Stimulated activated CD8-positive, alpha-beta memory T cell treated with anti-CD3 and anti-CD28 coated beads, Interleukin-12 subunit alpha, Interleukin-12 subunit beta, amount 100 ng/mL, for 24 hours (primary cell): ENCODE results near the gene NMBR.
"Not testable (repeated sequence)": the region's sequence is repeated elsewhere in the genome, so short reads cannot be mapped to it uniquely, and the experiment has no call there.

ENCODE experiments used
- DNase-seq: peaks from one replicate; pipeline ENCODE4 v3.0.0-alpha.2; 2020; ENCODE audit errors: extremely low read depth

Gene NMBR

GRCh38 chr6:142154336-142154735, 7.4 kb upstream of the NMBR start:
- no peak for DNase-seq

DNA sequence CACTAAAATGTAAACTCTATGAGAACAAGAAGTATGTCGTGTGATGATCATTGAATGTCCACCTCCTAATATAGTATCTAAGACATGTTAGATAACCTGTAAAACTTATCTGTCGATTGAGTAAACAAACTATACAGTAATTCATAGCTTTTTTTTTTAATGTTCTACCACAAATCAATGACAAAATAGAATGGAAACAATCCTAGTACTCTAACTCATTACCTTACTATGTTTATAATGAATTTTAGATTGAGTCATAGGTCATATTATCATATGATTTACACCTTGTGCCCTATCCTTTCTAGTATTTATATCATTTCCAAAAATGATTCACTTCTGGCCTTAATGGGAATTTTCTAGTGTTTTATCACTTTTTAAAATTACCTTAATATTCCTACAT, 6.3 kb upstream of the NMBR start:
- no peak for DNase-seq

DNA sequence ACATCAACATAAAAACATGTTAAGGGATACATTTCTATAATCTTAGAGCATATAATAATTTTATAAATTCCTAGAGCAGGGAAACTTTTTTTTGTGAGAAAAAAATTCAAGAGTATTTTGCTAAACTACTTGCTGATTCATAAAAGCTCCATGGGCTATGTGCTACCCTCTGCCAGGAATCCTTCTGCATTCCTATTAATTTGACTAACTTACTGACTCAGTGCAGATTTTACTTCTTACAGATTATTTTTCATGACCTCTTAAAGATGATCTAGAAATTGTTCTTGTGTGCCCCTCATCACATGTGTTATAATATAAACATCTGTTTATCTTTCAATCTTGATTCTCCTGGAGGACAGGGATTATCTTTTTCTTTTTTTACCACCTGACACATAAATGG, 5.8 kb upstream of the NMBR start:
- no peak for DNase-seq

DNA sequence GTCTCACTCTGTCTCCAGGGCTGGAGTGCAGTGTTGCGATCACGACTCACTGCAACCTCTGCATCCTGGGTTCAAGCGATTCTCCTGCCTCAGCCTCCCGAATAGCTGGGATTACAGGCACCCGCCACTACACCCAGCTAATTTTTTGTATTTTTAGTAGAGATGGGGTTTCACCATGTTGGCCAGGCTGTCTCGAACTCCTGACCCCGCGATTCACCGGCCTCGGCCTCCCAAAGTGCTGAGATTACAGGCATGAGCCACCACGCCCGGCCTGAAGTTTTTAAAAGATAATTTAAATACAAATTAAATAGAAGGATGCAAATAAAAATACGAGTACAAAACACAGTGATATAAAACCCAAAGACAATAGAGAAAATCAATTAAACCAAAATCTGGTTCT, 5.4 kb downstream of the NMBR start:
- DNase-seq: not testable (repeated sequence)

DNA sequence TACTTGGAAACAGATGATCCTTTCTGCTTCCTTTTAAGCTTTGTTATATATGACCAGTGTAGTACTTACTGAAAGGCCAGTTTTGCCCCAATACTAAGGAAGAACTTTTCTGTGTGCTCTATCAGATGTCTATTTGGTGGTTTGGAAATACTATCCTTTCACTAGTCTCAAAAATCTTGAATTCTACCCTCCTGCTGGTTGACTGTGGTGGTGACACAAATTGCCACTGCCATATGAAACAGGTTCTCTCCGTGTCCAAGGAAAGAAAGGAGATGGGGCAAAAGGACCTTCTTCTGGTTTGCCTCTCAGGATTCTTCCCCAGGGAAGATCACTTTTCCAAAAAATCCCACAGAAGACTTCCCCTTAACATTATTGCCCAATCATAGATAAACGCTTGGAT, 8.0 kb downstream of the NMBR start:
- no peak for DNase-seq

GRCh38 chr6:142132625-142133024, 14.3 kb downstream of the NMBR start, which contains the start of gene GJE1:
TSS of gene GJE1 (plus strand) at chr6:142132925. CDS start at chr6:142133159, 234 bp downstream.
- no peak for DNase-seq

GRCh38 chr6:142130814-142131213, 16.1 kb downstream of the NMBR start:
- DNase-seq: no peak

- DNase-seq: no peak
These were observed 25.6 kb downstream of the NMBR start for GRCh38 chr6:142121342-142121741.

GRCh38 chr6:142118925-142119324, 28.0 kb downstream of the NMBR start:
- DNase-seq: no peak

DNA sequence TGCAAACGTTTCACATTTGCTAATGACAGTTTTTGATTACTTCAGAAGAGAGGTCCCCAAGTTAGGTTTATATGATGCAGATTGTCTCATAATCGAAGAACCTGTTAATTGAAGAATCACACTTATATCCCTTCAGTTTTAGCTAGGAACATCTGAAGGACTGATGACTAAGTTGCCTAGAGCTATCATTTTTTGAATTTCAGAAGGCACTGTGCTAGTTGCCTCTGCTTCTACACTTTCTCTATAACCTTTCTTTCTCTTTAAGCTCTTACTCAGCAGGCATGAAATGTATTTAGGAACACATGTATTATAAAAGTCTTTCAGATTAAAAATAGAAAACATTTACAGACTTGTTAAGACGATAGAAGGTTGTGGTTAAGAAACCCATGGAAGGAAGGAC, 28.6 kb downstream of the NMBR start:
- DNase-seq: no peak

GRCh38 chr6:142117366-142117765, 29.6 kb downstream of the NMBR start:
- DNase-seq: no peak

- peak; percentile 21 for DNase-seq
These were observed 34.4 kb downstream of the NMBR start for GRCh38 chr6:142112451-142113061.

DNA sequence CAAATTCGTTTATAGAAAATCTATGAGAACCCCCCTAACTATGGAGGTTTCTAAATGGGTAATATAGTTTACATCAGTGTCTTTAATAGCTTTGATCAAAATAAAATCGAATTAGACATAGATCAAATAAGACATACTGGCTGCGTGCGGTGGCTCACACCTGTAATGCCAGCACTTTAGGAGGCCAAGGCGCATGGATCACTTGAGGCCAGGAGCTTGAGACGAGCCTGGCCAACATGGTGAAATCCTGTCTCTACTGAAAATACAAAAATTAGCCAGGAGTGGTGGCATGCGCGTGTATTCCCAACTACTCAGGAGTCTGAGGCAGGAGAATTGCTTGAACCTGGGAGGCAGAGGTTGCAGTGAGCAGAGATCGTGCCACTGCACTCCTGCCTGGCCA, 36.1 kb downstream of the NMBR start:
- not testable (repeated sequence) for DNase-seq

GRCh38 chr6:142104820-142105219, 42.1 kb downstream of the NMBR start:
- DNase-seq: not testable (repeated sequence)

DNA sequence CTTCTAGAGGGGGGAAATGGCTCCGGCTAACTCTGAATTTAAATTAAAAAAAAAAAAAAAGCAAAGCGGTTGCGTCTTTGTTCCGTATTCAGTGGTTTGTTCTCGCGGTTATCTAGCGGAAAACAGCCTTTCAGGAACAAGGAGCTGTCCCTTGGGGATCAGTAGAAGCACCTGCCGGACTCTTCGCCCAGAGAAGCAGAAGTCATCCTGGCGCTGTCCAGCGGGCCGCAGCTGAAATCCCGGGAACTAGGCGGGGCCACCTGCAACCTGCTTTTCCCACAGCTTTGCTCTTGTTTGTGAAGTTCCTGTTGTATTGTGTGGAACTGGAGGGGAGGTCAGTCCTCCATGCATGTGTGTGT, 58.1 kb downstream of the NMBR start:
- DNase-seq: no peak

DNA sequence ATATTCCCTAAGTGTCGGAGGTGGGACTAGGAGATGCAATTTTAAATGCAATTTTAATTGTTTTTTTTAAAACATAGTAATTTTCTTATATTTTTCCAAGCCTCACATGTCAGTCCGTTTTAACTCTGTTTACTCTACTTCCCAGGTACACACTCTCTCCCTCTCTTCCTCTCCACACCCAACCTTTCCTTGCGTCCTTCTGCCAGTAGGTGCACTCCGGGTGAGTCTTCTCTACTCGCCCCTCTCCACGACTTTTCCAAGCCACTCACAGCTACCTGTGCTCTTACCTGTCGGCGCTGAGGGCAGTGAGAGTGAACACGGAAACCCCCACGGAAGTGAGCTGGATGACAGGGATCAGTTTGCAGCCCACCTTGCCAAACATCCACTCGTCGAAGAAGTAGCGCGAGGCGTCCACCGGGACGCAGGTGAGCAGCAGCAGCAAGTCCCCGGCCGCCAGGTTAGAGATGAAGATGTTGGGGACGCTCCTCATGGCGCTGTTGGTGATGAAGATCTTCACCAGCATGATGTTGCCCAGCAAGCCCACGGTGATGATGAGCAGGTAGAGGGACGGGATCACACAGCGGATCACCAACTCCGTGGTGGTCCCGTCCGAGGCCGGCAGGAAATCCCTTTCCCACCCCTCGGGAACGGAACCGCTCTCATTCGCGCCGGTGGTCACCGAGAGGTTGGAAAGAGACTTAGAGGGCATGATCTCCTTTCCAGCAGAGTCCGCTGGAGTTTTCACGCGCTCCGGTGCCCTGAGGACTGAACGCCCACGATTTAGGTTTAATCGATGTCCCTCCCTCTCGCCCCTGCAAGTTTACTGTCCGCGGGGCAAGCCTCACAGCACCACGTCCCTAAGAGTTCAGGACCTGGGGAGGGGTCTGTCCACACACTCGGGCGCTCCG, 58.7 kb downstream of the NMBR start:
- no peak for DNase-seq

DNA sequence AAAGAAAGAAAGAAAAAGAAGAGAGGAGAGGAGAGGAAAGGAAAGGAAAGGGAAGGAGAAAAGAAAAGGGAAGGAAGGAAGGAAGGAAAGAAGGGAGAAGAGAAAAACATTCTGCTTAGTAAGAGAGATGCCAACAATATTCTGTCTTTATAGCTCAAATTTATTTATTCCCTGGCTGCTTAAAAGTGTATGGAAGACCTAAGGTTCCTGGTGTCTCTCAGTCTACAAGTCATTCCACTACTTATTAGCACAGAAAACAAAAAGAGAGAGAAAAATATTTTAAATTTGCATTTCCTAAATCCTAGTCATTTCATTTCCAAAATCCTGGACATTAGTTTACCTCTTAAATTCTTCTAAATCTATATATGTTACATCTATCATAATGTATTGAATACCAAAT, 67.8 kb downstream of the NMBR start:
- no peak for DNase-seq

DNA sequence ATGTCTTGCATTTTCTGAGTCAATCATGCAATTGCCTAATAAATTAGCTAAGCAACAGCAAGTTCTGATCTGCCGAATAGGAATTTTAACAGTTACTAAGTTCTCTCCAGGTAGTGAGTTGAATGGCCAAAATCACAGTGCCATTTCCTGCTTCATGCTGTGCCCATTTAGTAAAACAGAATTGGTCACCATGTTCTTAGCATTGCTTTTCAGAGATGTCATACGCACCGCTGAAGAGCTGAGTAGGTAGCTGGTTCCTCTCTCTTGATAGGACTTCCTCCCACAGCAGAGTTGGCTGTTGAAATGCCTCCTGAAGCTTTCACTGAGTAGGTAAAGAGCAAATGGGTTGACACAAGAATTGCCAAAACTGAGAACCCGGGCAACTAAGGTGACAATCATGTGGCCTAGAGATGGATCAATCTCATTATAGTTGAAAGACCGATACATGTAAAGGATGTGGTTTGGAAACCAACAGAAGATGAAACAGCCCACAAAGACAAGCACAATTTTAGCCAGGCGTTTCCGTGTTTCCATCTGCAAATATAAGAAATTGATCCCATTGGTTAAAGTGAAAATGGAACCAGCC, 71.3 kb downstream of the NMBR start:
- no peak for DNase-seq

- no peak for DNase-seq
These were observed 72.4 kb downstream of the NMBR start for GRCh38 chr6:142074516-142074915.

GRCh38 chr6:142071981-142072380, 74.9 kb downstream of the NMBR start:
- no peak for DNase-seq

DNA sequence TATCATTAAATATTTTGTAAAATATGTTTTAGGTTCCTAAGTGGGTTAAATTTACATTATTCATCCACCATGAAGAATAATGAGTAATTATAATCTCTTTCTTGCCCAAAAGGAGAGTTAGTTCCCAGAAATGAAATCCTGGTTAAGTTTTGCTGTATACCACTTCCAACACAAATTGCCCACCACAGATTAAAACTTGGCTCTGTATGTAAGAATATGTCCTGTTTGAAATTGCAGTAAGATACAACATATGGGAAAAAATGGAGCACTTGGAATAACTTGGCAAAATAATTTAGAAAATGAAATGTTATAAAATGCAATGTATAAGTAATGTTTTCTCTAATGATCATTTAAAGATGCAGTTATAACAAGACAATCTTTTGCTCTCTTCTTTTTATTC, 78.5 kb downstream of the NMBR start:
- no peak for DNase-seq

DNA sequence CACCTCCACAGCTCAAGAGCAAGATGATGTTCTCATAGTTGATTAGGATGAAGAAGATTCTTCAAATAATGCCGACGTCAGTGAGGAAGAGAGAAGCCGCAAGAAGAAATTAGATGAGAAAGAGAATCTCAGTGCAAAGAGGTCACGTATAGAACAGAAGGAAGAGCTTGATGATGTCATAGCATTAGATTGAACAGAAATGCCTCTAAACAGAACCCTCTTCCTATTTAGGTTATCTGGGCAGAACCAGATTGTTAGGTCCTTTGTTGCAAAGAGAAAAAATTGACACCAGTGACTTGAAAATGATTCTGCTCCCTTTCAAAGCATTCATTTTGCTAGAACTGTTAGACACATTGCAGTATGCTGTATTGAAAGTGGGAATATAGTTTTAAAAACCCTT, 84.1 kb downstream of the NMBR start:
- not testable (repeated sequence) for DNase-seq
